ENCODE data around the gene SH3RF3. TPM values are rescaled to one million over a fixed set of nuclear protein-coding genes. Genes with fewer than 3 reads are reported as not detected.
A peak's percentile ranks its signal among the peaks of the same experiment; 100 is the strongest.

Gene SH3RF3
- total RNA-seq, 4 donors from 2014 or later, result 2.8 to 5.7 (median 3.0) TPM

GRCh38 chr2:109129356-109129920 lies 433 bp downstream of the SH3RF3 start:
- DNase-seq (no peak), ATAC-seq (peak; percentile 37 to 40)
- H3K4me1 ChIP-seq, result peaks cover 4 to 7% of the 10 kb centered on the region in 2 donors
- in situ Hi-C loops (cut with MboI; ENCODE audit: low sequenced_read_pairs in 4 of 4) (loop anchor here (5.0 to 25.0 kb wide), 3 partner anchors 183 to 378 kb away; no protein-coding TSS in a partner anchor), intact Hi-C loops (cut with DNase I; ENCODE audit: low total_unique reads) (loop anchor here (2.0 to 5.0 kb wide), 2 partner anchors 48 to 189 kb away; no protein-coding TSS in a partner anchor)
- peak overlapping the region; percentile 63 to 82 (median 70) for H3K4me3 ChIP-seq
- no peaks in the 10 kb centered on the region for H3K36me3 ChIP-seq
- H3K27me3 ChIP-seq, result no peaks in the 10 kb centered on the region
- TF ChIP-seq POLR2A (IDR thresholded peaks at IDR 0.05) (no peak), CTCF (IDR thresholded peaks at IDR 0.05 in 4 of 5, conservative IDR thresholded peaks at IDR 0.05 in 1 of 5) (no peak)
- H3K27ac ChIP-seq, result peak overlapping the region; percentile 59 to 79 (median 67)
- no peaks in the 10 kb centered on the region for H3K9me3 ChIP-seq

- TF ChIP-seq POLR2A (IDR thresholded peaks at IDR 0.05) (no peak), CTCF (IDR thresholded peaks at IDR 0.05 in 4 of 5, conservative IDR thresholded peaks at IDR 0.05 in 1 of 5) (no peak)
- Histone ChIP-seq H3K27me3 (no peaks in the 10 kb centered on the region), H3K4me1 (peaks cover 6 to 7% of the 10 kb centered on the region in 2 donors), H3K27ac (peak overlapping the region in 3 of 4 donors; percentile 3 to 79 (median 64)), H3K4me3 (peak overlapping the region; percentile 63 to 82 (median 70)), H3K36me3 (no peaks in the 10 kb centered on the region), H3K9me3 (no peaks in the 10 kb centered on the region)
- in situ Hi-C loops (cut with MboI; ENCODE audit: low sequenced_read_pairs in 4 of 4), result loop anchor here (5.0 to 25.0 kb wide), 3 partner anchors 182 to 377 kb away; no protein-coding TSS in a partner anchor
- intact Hi-C loops (cut with DNase I; ENCODE audit: low total_unique reads), result loop anchor here (2.0 to 5.0 kb wide), 2 partner anchors 47 to 189 kb away; no protein-coding TSS in a partner anchor
- DNase-seq (no peak), ATAC-seq (no peak)
Observed at GRCh38 chr2:109129921-109130722, 1.1 kb downstream of the SH3RF3 start.

GRCh38 chr2:109130723-109130995 lies 1.7 kb downstream of the SH3RF3 start:
- no peaks in the 10 kb centered on the region for H3K27me3 ChIP-seq
- ATAC-seq, result no peak
- peak overlapping the region; percentile 63 to 82 (median 70) for H3K4me3 ChIP-seq
- no peak for DNase-seq
- no peaks in the 10 kb centered on the region for H3K36me3 ChIP-seq
- peaks cover 7 to 8% of the 10 kb centered on the region in 2 donors for H3K4me1 ChIP-seq
- in situ Hi-C loops (cut with MboI; ENCODE audit: low sequenced_read_pairs in 4 of 4) (loop anchor here in 1 of 4 donors (25.0 kb wide), 1 partner anchor 182 kb away; no protein-coding TSS in a partner anchor), intact Hi-C loops (cut with DNase I; ENCODE audit: low total_unique reads) (no loop called here)
- peak overlapping the region in 2 of 4 donors; percentile 37 to 64 for H3K27ac ChIP-seq
- TF ChIP-seq CTCF (IDR thresholded peaks at IDR 0.05 in 4 of 5, conservative IDR thresholded peaks at IDR 0.05 in 1 of 5), result no peak
- no peak for TF ChIP-seq POLR2A (IDR thresholded peaks at IDR 0.05)
- H3K9me3 ChIP-seq, result no peaks in the 10 kb centered on the region

GRCh38 chr2:109131777-109132176 lies 2.8 kb downstream of the SH3RF3 start:
- no peak for ATAC-seq
- peaks cover 7 to 8% of the 10 kb centered on the region in 2 donors for H3K4me1 ChIP-seq
- no peaks in the 10 kb centered on the region for H3K27me3 ChIP-seq
- in situ Hi-C loops (cut with MboI; ENCODE audit: low sequenced_read_pairs in 4 of 4) (loop anchor here in 1 of 4 donors (25.0 kb wide), 1 partner anchor 181 kb away; no protein-coding TSS in a partner anchor), intact Hi-C loops (cut with DNase I; ENCODE audit: low total_unique reads) (no loop called here)
- no peak overlapping the region for H3K4me3 ChIP-seq
- no peak overlapping the region for H3K27ac ChIP-seq
- TF ChIP-seq CTCF (IDR thresholded peaks at IDR 0.05 in 4 of 5, conservative IDR thresholded peaks at IDR 0.05 in 1 of 5) (no peak), POLR2A (IDR thresholded peaks at IDR 0.05) (no peak)
- no peaks in the 10 kb centered on the region for H3K9me3 ChIP-seq
- no peak for DNase-seq
- no peaks in the 10 kb centered on the region for H3K36me3 ChIP-seq
